GM10248 (cell line): ENCODE measurements around the gene KIRREL3.
A peak's percentile ranks its signal among the peaks of the same experiment; 100 is the strongest.

ENCODE experiments used
- CTCF ChIA-PET: fragments of 300-600 bp; sonication (Branson Sonifier 250); formaldehyde crosslinking; extraction: SDS; loops from one replicate; lab custom pipeline; 2021; ENCODE audit warnings: antibody characterized with exemption; lab: Yijun Ruan, JAX
- POLR2A ChIA-PET: fragments of 350-650 bp; sonication (Branson Sonifier 250); formaldehyde crosslinking; extraction: SDS; loops from one replicate; lab custom pipeline; 2020; ENCODE audit warnings: antibody characterized with exemption; lab: Yijun Ruan, JAX
- DNase-seq: peaks from one replicate; pipeline ENCODE4 v3.0.0; 2012; ENCODE audit errors: extremely low spot score
- CTCF ChIP-seq: IDR thresholded peaks from 2 replicates; pipeline ENCODE4 v1.5.1; 2012; ENCODE audit warnings: mild to moderate bottlenecking, low read depth; ENCODE audit errors: extremely low read depth, missing control alignments, control extremely low read depth

Gene KIRREL3

GRCh38 chr11:126989942-126990715, 10.4 kb downstream of the KIRREL3 start:
- DNase-seq: peak; percentile 77
- POLR2A ChIA-PET: no interaction called here
- peak; percentile 99 for TF ChIP-seq CTCF
- CTCF ChIA-PET: interaction anchor here (0.6 to 12.5 kb wide), 27 partner anchors 8 to 1069 kb away, joined by 3 to 141 read pairs (median 4); partner anchors contain the start of gene KIRREL3

- POLR2A ChIA-PET: no interaction called here
- TF ChIP-seq CTCF: no peak
- DNase-seq: no peak
- CTCF ChIA-PET: interaction anchor here (1.3 to 12.5 kb wide), 7 partner anchors 11 to 548 kb away, joined by 3 to 141 read pairs (median 6); no protein-coding TSS in a partner anchor
Observed at GRCh38 chr11:126988655-126989054, 11.9 kb downstream of the KIRREL3 start.

DNA sequence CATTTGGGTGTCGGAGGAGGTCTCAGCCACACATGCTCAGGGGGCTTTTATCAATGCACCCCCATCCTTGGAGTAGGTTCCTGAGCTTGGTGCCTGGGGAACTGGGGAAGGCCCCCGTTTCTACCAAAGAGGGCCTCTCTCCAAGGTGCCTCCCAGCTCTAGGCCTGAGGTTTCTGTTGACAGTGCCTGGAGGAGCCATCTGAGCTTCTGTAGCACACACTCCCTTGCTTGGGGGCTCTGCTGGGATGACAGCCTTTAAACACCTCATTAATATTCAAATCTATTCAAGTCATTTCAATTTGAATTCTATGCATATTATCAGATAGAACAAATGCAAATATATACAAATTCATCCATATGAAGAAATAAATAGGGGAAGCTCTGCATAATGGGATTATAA, 18.9 kb downstream of the KIRREL3 start:
- no peak for TF ChIP-seq CTCF
- DNase-seq: no peak
- ChIA-PET POLR2A (no interaction called here), CTCF (interaction anchor here (0.9 kb wide), 1 partner anchor 9 kb away, joined by 3 read pairs; no protein-coding TSS in a partner anchor)

GRCh38 chr11:126978911-126979310, 21.7 kb downstream of the KIRREL3 start:
- no peak for DNase-seq
- TF ChIP-seq CTCF: no peak
- POLR2A ChIA-PET: no interaction called here
- CTCF ChIA-PET: interaction anchor here (0.9 to 2.6 kb wide), 3 partner anchors 8 to 263 kb away, joined by 3 to 9 read pairs (median 7); no protein-coding TSS in a partner anchor

- ChIA-PET CTCF (interaction anchor here (1.6 to 2.6 kb wide), 3 partner anchors 10 to 262 kb away, joined by 6 to 9 read pairs (median 7); no protein-coding TSS in a partner anchor), POLR2A (no interaction called here)
- no peak for DNase-seq
Observed at GRCh38 chr11:126978165-126978564, 22.4 kb downstream of the KIRREL3 start.

More at GRCh38 chr11:126978165-126978564, 22.4 kb downstream of the KIRREL3 start:
- TF ChIP-seq CTCF: no peak
